GM19438 (cell line): ENCODE results near the gene FAM168A.
"Not testable (repeated sequence)": the region's sequence is repeated elsewhere in the genome, so short reads cannot be mapped to it uniquely, and the experiment has no call there.

Experiments used
- ATAC-seq: cut with Tn5 transposase; IDR thresholded peaks from one replicate; pipeline ENCODE4 v1.9.1; 2021; ENCODE audit warnings: low read depth; ENCODE audit not compliant: unreplicated experiment

Gene FAM168A

DNA sequence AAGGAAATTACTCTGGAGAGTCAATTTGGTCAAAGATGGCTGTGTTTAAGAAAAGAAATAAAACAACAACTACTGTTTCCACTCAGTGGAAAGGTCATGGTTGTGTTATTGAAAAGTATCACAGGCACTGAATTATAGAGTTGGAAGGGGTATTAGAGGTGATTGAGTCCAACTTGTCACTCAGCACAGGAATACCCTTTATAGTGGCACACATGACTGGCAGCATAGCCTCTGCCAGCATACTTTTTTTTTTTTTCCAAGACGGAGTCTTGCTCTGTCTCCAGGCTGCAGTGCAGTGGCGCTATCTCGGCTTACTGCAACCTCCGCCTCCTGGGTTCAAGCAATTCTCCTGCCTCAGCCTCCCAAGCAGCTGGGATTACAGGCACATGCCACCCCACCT, 161.1 kb downstream of the FAM168A start:
- ATAC-seq, result not testable (repeated sequence)

GRCh38 chr11:73431396-73431795, 166.5 kb downstream of the FAM168A start:
- ATAC-seq, result no peak

DNA sequence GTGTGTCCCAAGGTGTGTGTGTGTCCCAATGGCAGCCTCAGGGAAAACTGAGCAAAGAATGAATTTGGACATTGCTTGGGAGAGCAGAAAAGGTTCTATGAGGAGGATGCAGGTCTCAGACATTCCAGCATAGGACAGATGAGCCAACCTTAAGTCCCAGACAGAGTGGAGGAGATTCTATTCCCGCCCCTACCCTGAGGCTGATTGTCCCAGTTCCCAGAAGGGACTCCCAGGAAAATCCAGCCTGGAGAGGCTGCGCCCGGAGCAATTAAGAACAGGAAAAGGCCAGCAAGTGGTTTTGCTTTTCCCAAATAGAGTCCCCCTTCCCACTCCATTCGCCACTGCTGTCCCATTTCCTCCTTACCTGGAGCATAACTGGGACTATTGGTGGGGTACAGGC, 167.6 kb downstream of the FAM168A start:
- ATAC-seq, result no peak

GRCh38 chr11:73429121-73429750, 168.7 kb downstream of the FAM168A start:
- no peak for ATAC-seq

DNA sequence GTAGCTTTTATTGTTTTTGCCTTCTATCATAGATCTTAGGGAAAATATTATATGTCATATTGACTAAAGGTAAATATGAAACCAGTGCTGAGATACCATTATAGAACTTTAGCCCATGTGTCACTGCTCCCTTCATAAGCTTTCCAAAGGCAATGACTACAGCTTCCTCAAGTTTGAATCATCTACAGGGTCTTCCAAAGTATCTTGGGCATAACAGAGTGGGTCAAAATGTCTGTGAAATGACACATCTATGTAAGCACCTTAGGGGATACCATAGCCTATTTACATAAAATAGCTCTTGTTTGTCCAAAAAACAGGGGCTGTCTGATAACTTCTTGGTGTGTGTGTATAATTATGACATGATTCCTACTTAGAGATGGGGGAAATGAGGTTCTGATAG, 169.2 kb downstream of the FAM168A start:
- no peak for ATAC-seq

DNA sequence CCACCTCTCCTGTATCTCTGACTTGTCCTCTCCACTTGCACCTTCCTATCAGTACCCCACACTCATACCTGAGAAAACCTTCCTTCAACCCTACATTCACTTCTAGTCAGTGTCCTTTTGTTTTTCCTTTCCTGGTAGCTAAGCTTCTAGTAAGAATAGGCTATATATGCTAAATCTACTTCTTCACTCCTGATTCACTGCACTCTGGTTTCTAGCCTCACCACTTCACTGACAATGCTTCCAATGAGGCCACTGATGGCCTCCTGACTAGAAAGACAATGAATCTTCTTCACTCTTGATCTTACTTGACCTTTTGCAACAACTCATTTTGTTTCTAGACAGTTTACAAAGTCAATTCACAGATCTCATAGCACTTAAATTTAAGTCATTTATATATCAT, 169.7 kb downstream of the FAM168A start:
- ATAC-seq, result no peak

- ATAC-seq, result no peak
These were observed 171.6 kb downstream of the FAM168A start for GRCh38 chr11:73426219-73426850.

DNA sequence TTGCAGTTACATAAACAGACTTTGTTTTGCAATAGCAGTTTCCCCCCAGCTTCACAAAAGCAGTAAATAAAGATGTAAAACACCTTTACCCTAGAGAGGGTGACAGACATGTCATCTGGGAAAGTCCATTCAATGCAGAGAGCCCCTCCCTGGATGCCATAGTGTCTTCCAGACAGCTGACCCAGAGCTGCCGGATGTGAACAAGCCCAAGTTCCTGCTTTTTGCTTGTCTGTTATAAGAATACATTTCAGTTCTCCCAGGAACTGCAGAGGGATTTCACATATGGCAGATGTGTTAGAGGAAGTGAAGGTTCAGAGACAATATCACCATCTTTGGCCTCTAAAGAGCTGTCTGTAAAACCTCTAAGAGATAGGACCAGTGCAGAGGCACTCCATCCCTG, 172.8 kb downstream of the FAM168A start:
- no peak for ATAC-seq

GRCh38 chr11:73423506-73423905, 174.4 kb downstream of the FAM168A start:
- no peak for ATAC-seq

DNA sequence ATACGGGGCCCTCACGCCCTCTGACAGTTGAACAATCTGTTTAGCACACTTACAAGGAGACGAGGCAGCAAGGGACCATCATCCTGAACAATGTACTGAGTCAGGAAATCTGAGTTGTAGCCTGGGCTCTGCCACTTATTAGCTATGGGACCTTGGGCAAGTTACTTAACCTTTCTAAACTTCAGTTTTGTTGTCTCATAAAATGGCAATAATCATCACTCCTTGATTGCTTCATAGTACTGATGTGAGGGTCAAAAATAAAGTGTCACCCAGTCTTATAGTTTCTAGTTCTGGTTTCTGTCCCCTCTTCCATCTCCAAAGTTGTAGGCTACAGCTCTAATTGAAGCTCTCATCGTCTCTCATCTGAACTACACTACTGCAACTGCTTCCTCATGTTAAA, 175.0 kb downstream of the FAM168A start:
- no peak for ATAC-seq

- no peak for ATAC-seq
These were observed 177.8 kb downstream of the FAM168A start for GRCh38 chr11:73420136-73420535.

DNA sequence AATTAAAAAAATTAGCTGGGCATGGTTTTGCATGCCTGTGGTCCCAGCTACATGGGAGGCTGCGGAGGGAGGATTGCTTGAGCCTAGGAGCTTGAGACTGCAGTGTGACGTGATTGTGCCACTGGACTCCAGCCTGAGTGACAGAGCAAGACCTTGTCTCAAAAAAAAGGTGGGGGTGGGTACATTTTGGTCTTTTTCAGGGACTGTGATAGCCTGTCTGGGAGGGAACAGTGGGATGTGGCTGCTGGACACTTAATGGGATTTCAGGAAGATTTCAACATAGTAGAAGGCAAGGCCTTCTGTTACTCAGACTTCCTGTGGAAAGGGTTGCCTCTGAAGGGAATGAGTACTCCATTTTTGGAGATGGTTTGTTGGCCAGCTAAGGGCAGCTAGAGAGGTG, 181.1 kb downstream of the FAM168A start:
- no peak for ATAC-seq

GRCh38 chr11:73415854-73416615, 181.9 kb downstream of the FAM168A start:
- ATAC-seq, result no peak

DNA sequence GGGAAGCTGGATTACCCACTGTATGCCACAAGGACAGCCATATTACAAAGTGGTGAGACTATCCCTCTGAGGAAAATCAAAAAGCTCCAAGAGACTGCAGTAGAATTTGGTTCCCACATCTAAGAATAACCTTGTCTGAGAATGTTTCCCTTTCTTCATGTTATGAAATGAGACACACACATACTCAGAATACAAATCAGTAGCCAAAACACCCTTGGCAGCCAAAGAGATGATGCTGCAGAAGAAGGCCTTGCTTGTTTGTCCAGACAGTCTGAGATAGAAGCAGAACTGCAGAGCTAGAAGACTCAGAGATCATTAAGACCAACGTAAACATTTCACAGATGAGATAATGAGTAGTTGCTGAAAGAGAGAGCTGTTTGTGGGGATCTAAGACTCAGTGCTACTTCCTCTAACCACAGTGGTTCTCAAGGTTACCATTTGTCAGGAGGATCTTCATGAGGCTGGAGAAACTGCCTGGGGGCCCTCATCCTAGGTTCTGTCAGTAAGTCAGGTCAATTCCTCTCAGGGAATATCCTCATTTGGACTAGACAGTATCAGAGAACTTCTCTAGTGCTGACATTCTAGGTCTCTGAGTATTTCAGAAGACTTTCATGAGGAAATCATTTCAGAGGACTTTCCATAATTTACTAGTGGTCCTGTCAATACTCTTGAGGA, 182.8 kb downstream of the FAM168A start:
- no peak for ATAC-seq

- ATAC-seq, result no peak
These were observed 184.7 kb downstream of the FAM168A start for GRCh38 chr11:73413256-73413655.

DNA sequence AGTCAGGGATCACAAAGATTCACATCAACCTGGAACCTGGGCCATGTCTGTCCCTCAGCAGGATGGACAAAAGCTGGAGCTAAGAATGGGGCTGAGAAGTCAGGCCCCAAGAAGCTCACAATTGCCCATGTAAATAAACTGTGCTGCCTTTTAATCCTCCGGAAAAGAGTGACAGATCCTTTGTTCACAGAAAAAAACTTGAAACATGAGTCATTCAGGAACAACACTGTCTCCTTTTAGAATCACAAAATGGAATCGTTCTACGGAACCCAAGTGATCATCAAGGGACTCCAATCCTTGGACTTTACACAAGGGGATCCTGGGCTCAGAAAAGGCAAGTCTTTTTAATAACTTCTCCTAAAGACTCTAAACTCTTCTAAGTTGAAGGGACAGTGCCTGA, 185.6 kb downstream of the FAM168A start:
- ATAC-seq, result no peak

DNA sequence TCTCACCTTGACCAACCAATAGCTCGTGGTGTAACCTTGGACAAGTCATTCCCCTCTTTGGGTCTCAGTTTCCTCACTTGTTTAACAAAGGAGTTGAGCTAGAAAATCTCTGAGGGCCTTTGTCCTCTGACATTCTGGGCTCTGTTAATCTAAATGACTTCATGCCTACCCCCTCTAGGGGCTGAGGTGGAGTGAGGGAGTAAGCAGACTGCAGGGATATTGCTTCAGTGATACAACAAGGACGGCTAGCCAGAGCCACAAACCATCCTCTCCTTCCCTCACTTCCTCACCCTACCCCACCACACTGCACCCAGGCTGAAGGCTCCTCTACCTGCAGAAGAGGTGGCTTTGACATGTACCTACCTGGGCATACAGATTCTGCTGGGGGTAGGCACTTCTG, 186.9 kb downstream of the FAM168A start:
- no peak for ATAC-seq

- no peak for ATAC-seq
These were observed 187.3 kb downstream of the FAM168A start for GRCh38 chr11:73410627-73411026.

DNA sequence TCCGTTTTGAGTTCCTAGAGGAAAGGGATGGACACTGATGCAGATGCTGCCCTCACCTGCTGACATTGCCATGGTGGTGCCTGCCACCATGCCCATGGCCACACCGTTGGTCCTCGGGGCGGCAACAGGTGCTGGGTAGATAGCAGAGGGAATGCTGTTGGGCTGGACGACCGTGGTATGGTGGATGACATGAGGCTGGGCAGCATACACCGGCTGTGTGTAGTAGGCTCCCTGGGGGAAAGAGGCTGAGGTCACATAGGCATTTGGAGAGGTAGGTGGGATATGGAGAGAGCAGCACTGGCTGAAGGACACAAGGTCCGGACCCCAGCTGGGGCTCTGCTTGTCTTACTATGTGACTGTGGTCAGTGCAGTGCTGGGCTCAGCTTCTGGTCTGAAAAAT, 188.5 kb downstream of the FAM168A start:
- ATAC-seq, result no peak

GRCh38 chr11:73406619-73407018, 191.3 kb downstream of the FAM168A start:
- no peak for ATAC-seq

- no peak for ATAC-seq
These were observed 191.8 kb downstream of the FAM168A start for GRCh38 chr11:73406131-73406530.
